ENCODE data around the gene UCKL1.
"Not testable (repeated sequence)": the region's sequence is repeated elsewhere in the genome, so short reads cannot be mapped to it uniquely, and the experiment has no call there.

UCKL1 gene

DNA sequence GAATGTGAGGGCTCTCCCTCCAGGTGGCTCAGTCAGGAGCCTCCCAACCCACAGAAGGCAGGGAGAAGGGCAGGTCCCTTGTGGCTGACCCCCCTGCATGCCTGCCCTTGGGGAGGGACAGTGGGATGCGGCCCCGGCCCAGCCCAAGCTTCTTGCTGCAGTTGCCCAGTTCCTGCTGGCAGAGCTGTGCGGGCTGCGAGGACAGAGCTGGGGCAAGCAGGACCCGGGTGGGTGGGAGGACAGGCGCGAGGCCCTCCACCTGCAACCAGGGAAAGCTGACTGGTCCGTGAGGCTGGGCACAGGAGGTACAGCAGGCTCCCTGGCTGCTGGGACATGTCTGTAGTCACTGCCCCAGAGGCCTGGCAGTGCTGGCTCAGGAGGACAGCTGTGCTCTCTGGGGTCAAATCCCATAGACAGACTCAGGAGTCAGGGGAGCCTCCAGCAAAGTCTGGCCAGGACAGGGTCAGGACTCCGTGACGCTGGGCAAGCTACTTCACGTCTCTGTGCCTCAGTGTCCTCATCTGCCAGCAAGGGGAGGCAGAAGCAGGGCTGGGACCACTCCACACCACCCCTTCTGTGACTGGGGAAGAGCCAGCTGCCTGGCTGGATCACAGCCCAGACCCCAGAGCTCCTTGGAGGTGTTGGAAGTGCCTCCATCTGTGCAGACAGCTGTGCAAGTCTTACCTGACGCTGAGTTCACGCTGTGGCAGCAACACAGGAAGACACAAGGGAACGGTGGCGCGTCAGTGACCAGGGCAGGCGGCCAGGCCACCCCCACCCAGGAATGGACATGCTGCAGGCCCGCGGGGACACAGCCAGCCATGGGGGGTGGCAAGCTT lies 13.0 kb downstream of the UCKL1 start:
- no peak for DNase-seq (ENCODE audit: low read depth, low spot score)

DNA sequence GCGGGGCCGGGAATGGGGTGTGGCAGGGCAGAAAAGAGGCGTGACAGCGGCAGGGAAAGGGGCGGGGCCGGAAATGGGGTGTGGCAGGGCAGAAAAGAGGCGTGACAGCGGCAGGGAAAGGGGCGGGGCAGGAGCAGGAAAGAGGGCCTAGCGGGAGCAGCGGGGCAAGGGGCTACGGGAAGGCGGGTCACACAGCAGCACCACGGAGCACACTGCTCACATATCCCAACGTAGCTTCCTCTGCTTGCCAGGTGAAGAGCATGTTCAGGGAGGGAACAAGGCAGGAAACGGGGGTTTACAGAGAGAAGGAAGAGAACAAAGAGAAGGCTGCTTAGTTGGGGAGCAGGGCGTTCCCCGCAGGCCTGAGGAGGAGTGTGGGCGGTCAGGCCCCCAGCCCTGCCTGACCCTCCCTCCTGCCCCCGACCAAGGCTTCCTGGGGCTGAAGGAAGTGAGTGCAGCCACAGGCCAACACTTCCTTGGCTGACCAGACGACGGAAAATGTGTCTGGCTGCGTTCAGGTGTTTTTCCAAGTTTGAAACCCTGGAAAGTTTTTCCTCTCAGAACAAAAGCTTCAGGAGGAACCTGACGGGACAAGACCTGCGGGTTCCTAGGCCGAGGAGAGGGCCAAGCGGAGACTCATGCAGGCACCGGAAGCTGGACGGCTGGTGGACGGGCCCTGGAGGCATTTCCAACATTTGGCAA lies 13.8 kb downstream of the UCKL1 start:
- DNase-seq (ENCODE audit: low read depth, low spot score), result no peak

DNA sequence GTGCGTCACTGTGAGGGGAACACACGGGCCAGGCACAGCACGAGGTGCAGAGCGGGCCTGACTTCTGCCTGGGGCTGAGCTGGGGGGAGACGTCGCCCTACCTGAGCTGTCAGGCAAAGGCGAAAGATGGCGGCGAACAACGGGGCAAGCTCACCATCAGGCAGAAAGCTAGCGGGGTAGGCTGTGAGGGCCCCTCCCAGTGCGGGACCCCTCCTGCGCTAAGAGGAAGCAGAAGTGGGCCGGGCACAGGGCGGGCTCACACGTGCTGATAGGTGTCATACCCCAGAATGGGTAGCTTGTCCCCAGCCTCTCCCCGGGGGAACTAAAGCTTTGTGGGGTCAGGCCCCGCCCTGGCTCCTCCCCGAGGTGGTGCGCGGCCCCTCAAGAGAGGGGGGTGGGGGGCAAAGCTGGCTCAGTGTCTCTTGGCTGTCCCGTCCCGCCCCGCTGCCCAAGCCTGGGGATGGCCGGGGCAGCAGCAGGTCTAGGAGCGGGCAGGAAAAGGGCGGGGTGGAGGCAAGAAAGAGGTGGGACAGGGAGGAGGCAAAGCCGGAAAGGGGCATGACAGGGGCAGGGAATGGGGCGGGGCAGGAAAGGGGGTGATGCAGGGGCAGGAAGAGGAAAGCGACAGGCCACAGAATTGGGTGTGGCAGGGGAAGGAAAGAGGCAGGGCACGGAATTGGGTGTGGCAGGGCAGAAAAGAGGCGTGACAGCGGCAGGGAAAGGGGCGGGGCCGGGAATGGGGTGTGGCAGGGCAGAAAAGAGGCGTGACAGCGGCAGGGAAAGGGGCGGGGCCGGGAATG lies 14.7 kb downstream of the UCKL1 start:
- DNase-seq (ENCODE audit: low read depth, low spot score), result no peak

GRCh38 chr20:63940472-63941266 lies 15.5 kb downstream of the UCKL1 start:
- no peak for DNase-seq (ENCODE audit: low read depth, low spot score)

DNA sequence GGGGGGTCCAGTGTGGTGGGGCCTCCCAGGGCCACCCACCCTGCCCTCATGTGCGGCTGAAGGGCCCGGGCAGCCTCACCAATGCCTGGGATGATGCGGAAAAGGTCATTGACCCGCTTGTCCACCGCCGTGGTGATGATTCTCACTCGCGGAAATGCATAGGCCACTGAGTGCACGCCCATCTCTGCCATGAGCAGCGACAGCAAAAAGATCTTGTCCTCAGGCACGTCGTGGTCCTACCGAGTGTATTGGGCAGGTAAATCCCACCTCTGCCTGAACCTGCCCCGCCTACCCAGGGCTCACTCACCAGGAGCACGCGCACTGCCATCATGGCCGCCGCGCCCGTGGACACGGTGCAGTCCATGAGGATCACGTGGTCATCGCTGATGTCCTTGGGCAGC lies 16.1 kb downstream of the UCKL1 start:
- DNase-seq (ENCODE audit: low read depth, low spot score), result no peak

DNA sequence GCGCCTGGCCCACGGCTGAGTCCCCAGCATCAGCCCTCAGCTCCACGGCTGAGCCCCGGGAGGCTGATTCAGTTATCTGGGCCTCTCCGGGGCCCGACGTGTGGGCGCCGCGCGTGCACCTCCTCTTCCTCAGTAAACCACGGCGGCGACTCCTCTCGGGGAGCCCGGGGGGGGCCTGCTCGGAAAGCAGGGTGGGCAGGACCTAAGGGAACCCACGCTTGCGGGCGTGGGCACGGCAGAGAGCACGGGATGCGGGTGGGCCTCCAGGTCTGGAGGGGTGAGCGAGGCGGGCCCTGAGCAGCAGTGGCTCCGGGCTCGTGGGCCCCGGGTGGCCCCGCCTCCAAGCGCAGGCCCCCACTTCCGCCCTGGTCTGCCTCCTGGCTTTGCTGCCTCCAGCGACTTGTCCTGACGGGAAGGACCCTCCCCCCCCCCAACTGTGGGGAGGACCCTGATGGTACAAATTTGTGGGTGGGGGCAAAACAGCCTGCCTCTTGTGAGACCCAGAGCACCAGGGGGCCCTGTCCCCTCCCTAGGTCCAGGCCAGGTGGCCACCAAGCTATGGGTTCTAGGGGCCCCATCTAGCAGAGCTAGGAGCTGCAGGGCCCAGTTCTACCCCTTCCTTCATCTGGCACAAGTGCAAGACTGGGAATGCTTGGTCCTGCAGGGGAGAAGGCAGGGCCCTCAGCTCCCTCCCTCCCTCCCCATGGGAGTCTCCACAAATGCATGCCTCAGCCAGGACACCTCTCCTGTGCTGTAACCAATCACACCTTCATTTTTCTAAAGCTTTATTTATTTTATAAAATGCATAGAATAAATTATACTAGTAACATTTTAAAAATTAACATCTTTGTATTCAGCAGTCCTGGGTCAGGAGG lies 16.9 kb downstream of the UCKL1 start:
- no peak for DNase-seq (ENCODE audit: low read depth, low spot score)

DNA sequence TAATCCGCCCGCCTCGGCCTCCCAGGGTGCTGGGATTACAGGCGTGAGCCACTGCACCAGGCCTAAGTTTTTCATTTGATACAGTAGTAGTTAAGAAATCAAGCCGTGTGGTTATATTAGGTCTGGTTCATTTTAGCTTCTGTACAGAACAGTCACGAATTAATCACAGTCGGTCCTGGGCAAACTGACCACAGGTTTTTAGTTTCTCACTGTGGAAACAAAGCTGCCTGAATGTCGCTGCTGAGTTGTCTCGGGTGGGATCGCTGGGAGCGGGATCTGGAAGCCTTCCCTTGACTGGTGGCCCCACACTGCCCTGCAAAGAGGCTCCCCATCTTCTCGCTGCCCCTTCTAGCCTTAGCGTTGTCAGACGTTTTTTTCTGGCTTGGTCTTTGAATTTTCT lies 18.6 kb downstream of the UCKL1 start:
- DNase-seq (ENCODE audit: low read depth, low spot score), result no peak

GRCh38 chr20:63935447-63935846 lies 20.8 kb downstream of the UCKL1 start:
- no peak for DNase-seq (ENCODE audit: low read depth, low spot score)

DNA sequence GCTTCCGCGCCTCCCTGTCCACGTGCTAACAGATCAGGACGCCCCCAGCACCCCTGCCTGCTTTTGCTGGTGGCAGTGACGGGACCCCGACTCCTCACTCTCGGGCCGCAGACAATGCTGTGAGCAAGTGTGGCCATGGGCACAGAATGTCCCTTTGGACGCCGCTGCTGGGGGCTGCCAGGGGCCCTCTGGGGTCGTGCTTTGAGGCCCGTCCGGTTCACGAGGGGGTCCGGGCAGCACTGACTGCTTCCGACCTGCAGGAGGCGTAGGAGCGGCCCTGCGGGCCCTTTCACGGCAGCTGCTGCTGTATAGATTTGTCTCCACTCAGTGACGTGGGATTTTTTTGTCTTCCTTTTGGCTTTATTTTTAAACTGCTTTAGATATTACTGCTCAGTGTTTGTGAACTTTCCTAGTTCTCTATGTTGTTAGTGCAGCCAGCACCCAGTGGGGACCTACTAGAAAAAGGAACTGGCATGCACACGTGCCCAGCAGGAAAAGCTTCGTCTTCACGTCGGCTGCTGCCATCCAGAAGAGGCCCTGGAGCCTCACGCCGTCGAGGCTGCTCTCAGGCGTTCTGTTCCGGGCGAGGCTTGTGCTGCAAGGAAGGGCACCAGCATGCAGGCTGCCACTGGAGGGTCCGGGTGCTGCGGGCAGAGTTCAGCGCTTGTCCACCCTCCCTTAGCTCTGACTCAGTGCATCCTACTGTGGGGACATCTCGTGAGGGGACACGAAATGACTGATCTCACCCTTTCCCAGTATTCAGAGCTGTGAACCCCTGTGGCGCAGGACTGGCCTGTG lies 21.7 kb downstream of the UCKL1 start:
- DNase-seq (ENCODE audit: low read depth, low spot score), result no peak

GRCh38 chr20:63933646-63934045 lies 22.6 kb downstream of the UCKL1 start:
- DNase-seq (ENCODE audit: low read depth, low spot score), result no peak

DNA sequence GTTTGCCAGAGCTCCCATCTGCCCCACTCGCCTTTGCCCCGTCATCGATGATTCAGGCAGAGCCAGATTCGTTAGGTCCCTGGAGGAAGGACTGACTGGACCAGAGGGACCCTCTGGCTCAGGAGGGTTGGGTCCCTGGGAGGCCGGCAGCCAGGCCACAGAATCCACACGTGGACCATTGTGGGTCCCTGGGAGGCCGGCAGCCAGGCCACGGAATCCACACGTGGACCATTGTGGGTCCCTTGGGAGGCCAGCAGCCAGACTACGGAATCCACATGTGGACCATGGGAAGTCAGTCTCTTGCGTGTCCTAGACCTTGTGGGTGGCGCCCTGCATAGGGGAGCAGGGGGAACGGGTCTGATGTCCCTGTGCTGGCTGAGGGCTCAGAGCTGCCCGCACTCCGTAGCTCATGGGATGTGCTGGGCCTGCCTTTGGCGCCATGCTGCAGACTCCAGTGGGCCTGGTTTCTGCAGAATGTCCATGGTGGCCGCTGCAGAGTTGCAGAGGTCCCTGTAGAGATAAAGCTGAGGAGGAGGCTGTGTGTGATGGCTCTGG lies 23.5 kb downstream of the UCKL1 start:
- DNase-seq (ENCODE audit: low read depth, low spot score), result no peak

GRCh38 chr20:63931735-63932134 lies 24.5 kb downstream of the UCKL1 start:
- no peak for DNase-seq (ENCODE audit: low read depth, low spot score)

- DNase-seq (ENCODE audit: low read depth, low spot score), result no peak
These were observed 25.2 kb downstream of the UCKL1 start for GRCh38 chr20:63930971-63931553.

GRCh38 chr20:63929473-63929883 lies 26.7 kb downstream of the UCKL1 start:
- DNase-seq (ENCODE audit: low read depth, low spot score), result not testable (repeated sequence)

GRCh38 chr20:63929071-63929470 lies 27.1 kb downstream of the UCKL1 start:
- DNase-seq (ENCODE audit: low read depth, low spot score), result no peak

DNA sequence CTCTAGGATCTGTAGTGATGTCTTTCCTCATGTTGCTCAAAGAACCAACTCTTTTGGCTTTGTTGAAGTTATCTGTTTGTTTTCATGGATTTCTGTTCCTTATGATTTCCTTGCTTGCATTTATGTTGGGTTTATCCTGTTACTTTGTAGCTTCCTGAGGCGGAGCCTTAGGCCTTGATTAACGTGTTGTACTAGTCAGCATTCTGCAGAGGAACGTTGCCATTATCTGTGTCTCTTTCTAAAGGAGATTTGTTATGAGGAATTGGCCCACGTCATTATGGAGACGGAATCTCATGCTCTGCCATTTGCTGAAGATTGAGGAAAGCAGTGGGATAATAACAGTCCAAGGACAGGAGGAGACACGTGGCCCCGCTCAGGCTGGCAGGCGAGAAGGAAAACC lies 29.9 kb downstream of the UCKL1 start:
- no peak for DNase-seq (ENCODE audit: low read depth, low spot score)

- no peak for DNase-seq (ENCODE audit: low read depth, low spot score)
These were observed 32.0 kb downstream of the UCKL1 start for GRCh38 chr20:63924241-63924640.

GRCh38 chr20:63923651-63924050 lies 32.6 kb downstream of the UCKL1 start:
- DNase-seq (ENCODE audit: low read depth, low spot score), result no peak

DNA sequence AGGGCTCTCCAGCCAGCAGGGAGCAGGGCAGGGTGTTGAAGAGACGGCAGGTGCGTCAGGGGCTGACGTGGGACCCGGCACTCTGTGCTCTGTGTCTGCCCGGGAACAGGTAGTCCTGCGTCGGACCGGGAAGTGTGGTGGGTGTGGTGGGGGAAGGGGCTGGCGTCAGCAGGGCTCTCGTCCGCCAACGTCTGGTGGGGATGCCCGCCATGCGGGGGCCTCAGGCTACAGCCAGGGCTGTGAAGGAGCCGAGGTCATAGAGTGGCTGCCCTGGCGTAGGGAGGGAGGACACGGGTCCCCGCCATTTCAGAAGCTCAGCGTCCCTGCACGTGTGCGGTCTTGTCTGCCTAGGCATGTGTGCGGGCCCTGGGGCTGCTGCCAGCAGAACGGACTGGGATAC lies 36.0 kb downstream of the UCKL1 start:
- no peak for DNase-seq (ENCODE audit: low read depth, low spot score)
